Stimulated activated CD8-positive, alpha-beta memory T cell treated with anti-CD3 and anti-CD28 coated beads, Interleukin-4, amount 100 ng/mL, for 1 hour (primary cell): ENCODE measurements around the gene ATXN2L.
"Not testable (repeated sequence)": the region's sequence is repeated elsewhere in the genome, so short reads cannot be mapped to it uniquely, and the experiment has no call there.

Experiments
- DNase-seq, 2 donors: peaks; one replicate each; pipeline ENCODE4 v3.0.0-alpha.2; 2020; ENCODE audit warnings: low read depth in 2 of 2, low spot score in 1 of 2

The ATXN2L gene

GRCh38 chr16:28822520-28823290 is at the start of gene ATXN2L:
Gene ATXN2L, plus strand, starts transcription at chr16:28822999. Its CDS starts 261 bp downstream, at chr16:28823260.
- DNase-seq: peak; percentile 83 to 87

GRCh38 chr16:28781697-28782096 is 41.1 kb upstream of the ATXN2L start:
- not testable (repeated sequence) for DNase-seq

GRCh38 chr16:28782357-28782756 is 40.4 kb upstream of the ATXN2L start:
- DNase-seq: not testable (repeated sequence)

GRCh38 chr16:28802235-28803019 is 20.4 kb upstream of the ATXN2L start:
- peak; percentile 38 to 42 for DNase-seq

- not testable (repeated sequence) for DNase-seq
These were observed 15.2 kb upstream of the ATXN2L start for GRCh38 chr16:28807445-28808120.

GRCh38 chr16:28820016-28820415 is 2.8 kb upstream of the ATXN2L start:
- DNase-seq: no peak

GRCh38 chr16:28820546-28820945 is 2.3 kb upstream of the ATXN2L start:
- not testable (repeated sequence) for DNase-seq

GRCh38 chr16:28821874-28822519 is 802 bp upstream of the ATXN2L start:
- DNase-seq: no peak

GRCh38 chr16:28823291-28823872 is 583 bp downstream of the ATXN2L start:
- DNase-seq: no peak

- peak; percentile 90 to 92 for DNase-seq
These were observed 1.3 kb downstream of the ATXN2L start for GRCh38 chr16:28823873-28824716.

- DNase-seq: no peak
These were observed 1.8 kb downstream of the ATXN2L start for GRCh38 chr16:28824717-28824973.

- DNase-seq: no peak
These were observed 3.3 kb downstream of the ATXN2L start for GRCh38 chr16:28826141-28826540.

- no peak for DNase-seq
These were observed 6.9 kb downstream of the ATXN2L start for GRCh38 chr16:28829747-28830146.

GRCh38 chr16:28830531-28830930 is 7.7 kb downstream of the ATXN2L start:
- no peak for DNase-seq

- DNase-seq: no peak
These were observed 11.6 kb downstream of the ATXN2L start for GRCh38 chr16:28834349-28834748.

GRCh38 chr16:28834873-28835863 is 12.4 kb downstream of the ATXN2L start:
- no peak for DNase-seq

- DNase-seq: no peak
These were observed 13.3 kb downstream of the ATXN2L start for GRCh38 chr16:28835864-28836760.

GRCh38 chr16:28836761-28837064 is 13.9 kb downstream of the ATXN2L start:
- no peak for DNase-seq
